ENCODE results near the gene LY9.

LY9 gene

DNA sequence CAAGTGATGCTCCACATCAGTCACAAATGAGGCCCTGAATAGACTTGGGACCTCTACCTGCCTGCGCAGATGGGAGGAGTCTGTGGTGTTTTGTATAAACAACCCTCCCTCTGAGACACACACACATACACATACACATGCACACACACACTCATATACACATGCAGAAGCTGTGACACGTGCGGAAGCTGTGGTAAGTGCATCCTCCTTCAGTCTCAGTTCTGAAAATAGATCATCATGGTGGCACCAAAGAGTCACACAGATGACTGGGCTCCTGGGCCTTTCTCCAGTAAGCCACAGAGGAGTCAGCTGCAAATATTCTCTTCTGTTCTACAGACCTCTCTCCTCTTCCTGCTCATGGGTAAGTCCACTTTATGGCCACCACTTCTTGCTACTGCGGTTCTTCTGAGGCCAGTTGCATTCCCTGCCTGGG lies at the start of gene LY9:
LY9 (plus strand) TSS at position 224 of the 433 bp plus-strand sequence; CDS start at position 238, 14 bp downstream.
- DNase-seq (ENCODE audit: low spot score) = no peak

- DNase-seq (ENCODE audit: low spot score) = no peak
Measured at GRCh38 chr1:160746836-160747500, 49.0 kb upstream of the LY9 start.

DNA sequence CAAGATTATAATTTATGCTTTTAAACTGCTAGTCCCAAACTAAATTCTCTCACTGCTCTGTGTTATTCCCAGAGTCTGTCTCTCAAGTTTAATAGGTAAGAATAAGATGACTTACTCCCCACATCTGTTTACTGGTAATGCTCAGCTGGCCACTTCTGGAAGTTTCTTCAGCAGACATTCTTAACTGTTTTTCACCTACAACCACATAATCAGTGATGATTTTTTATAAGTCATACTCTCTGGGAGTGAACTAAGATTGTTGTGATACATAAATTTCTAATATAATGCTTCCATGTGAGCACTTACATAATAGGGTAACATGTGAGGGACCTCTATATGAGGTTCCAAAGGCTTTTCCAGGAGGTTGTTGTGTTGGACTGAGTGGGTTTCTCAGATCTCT lies 48.3 kb upstream of the LY9 start:
- no peak for DNase-seq (ENCODE audit: low spot score)

DNA sequence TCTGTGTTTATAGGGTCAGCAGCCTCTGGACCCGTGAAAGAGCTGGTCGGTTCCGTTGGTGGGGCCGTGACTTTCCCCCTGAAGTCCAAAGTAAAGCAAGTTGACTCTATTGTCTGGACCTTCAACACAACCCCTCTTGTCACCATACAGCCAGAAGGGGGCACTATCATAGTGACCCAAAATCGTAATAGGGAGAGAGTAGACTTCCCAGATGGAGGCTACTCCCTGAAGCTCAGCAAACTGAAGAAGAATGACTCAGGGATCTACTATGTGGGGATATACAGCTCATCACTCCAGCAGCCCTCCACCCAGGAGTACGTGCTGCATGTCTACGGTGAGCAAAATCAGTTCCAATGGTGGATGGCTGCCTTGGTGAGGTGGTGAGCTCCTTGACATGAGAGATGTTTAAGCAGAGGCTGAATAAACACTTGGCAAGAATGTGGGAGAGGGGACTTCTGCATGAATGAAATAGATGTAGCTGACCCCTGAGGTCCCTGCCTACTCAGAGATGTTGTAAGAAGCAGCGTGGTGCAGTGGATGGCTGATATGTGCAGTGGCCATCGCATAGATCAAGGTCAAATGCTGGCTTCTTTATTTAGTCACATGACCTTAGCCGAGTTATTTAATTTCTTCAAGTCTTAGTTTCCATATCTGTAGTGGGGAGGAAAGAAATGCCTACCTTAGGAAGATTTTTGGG lies 47.6 kb upstream of the LY9 start:
- no peak for DNase-seq (ENCODE audit: low spot score)

- no peak for DNase-seq (ENCODE audit: low spot score)
Measured at GRCh38 chr1:160748878-160749269, 47.1 kb upstream of the LY9 start.

DNA sequence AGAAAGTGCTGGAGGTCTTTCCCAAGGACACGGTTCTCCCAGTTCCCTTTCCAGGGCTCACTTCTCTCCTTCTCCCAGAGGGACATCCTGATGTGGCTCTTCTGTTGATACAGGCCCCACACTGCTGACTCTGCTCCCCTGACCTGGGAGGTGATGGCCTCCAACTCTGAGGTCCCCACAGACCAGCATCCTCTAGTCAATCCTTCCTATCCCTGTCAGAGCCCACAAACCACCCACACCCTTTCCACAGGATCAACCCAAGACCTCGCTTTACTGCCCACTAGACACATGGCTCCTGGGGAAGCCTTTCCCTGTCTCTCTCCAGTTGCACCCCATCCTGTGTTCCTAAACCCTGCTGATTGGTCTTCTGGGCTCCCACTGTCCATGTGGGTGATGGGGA lies 45.4 kb upstream of the LY9 start:
- no peak for DNase-seq (ENCODE audit: low spot score)

DNA sequence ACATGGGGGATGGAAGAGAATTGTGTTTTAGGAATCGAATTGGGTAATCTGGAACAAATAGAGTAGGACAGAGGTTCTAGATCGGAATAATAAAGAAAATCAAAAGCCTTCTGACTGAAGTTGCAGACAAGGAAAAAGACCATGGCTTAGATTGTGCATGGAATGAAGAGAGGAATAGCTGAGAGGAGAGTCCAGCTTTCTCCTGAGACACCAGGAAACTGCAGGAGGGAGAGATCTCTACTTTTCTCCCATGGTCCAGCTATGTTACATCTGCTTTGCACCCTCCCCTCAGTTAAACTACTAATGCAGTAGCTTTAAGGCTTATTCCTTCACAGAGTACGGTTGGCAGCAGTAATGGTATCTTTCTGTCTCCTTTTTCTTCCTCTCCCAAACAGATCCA lies 43.6 kb upstream of the LY9 start:
- DNase-seq (ENCODE audit: low spot score) = no peak

DNA sequence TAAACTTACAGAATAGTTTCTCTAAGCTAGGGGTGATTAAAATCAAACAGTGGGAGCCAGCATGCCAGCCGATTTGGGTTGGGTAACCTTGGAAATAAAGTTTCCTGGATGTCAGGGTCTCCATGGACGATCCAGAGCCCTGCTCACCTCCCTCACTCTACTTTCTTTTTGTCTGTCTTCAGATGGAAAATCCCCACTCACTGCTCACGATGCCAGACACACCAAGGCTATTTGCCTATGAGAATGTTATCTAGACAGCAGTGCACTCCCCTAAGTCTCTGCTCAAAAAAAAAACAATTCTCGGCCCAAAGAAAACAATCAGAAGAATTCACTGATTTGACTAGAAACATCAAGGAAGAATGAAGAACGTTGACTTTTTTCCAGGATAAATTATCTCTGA lies 43.0 kb upstream of the LY9 start:
- no peak for DNase-seq (ENCODE audit: low spot score)

- DNase-seq (ENCODE audit: low spot score) = no peak
Measured at GRCh38 chr1:160753594-160753993, 42.4 kb upstream of the LY9 start.

- no peak for DNase-seq (ENCODE audit: low spot score)
Measured at GRCh38 chr1:160755461-160755860, 40.5 kb upstream of the LY9 start.

- DNase-seq (ENCODE audit: low spot score) = no peak
Measured at GRCh38 chr1:160755911-160756848, 39.8 kb upstream of the LY9 start.

GRCh38 chr1:160756849-160757201 lies 39.1 kb upstream of the LY9 start:
- no peak for DNase-seq (ENCODE audit: low spot score)

GRCh38 chr1:160758521-160758920 lies 37.5 kb upstream of the LY9 start:
- no peak for DNase-seq (ENCODE audit: low spot score)

DNA sequence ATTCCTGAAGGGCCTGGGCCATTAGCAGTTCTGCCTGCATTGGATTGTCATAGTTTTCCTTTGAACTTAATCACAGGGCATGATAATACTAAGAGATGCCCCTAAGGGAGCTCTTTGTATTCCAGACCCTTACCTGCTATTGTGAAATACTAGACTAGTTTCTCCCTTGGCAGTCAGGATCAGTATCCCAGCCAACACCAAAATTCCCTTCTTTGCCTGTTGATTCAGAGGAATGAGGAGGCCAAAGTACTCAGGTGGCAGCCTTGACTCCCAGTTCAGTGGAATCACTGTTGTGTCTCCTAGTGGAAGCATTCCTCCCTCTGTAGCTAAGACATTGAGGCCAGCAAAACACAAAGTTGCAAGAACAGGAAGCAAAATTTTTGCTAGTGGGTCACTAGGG lies 36.2 kb upstream of the LY9 start:
- DNase-seq (ENCODE audit: low spot score) = no peak

DNA sequence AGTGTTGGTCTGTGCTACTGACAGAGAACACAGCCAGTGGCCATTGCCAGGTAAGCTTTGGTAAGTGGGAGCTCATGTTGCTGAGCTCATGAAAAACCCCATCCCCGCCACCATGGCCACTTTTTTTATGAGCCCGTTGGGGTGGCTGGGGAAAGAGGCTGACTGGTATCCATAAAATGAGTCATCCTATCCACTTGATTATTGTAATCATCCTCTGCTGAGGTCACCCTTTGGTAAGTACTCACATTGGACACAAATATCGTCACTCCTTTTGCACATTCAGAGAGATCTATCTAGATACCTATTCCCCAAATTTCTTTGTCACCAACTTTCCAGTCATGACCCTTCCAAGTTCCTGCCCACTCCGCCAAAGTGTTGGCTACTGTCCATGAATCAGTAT lies 34.9 kb upstream of the LY9 start:
- DNase-seq (ENCODE audit: low spot score) = no peak

- DNase-seq (ENCODE audit: low spot score) = no peak
Measured at GRCh38 chr1:160761886-160762285, 34.1 kb upstream of the LY9 start.

DNA sequence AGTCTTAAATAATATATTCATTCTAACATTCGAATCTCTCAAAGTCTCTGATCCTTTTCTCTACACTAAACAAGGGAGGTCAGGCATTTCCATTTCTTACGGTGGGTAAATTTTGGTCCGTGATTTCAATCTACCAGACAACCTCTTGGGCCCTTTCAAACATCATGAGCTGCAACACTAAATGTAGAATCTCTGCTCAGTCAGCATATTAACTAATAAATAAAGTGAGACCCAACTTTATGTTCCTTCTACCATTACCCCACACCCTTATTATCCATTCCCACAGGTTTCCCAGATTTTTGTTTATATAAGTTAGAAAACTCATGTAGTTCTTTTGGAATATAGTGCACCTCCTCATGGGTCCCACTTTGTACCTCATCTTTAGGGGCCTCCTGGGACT lies 32.0 kb upstream of the LY9 start:
- no peak for DNase-seq (ENCODE audit: low spot score)

DNA sequence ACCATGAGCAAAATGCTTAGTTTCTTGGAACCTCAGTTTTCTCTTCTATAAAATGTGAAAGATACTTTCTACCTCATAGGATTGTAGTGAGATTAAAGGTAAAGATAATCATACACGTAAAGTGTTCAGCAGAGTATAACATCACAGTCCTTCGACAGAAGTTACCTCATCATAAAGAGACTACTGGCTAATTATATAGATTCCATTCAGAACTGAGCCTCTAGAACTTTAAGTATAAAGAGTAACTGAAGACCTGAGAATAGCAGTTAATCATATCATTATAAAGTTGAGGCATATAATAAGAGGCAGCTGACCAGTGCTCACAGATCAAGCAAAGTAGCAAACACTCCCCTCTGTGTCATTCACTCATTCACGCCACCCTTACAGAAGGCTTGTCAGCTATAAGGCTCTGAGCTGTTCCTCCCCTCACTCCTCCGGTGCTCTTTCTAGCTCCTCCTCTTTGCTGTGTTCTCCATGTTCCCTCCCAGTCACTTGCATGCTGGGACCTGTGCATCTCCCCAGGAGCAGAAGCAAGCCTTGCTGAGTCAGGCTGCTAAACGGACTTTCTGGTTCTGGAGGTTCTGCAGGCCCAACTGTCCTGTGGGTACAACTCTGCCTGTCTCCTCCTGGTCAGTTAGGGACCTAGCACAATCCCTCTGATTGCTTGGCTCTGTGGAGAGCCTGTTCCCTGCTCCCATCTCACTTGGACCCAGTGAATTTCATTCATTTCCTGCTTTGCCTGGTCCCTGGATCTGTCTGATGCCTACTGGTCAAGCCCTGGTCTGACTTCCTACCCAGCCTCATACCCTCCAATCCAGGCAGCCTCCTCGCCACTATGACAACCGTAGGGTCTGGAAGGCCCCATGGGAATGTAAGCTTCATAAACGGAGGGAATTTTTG lies 28.3 kb upstream of the LY9 start:
- no peak for DNase-seq (ENCODE audit: low spot score)

- no peak for DNase-seq (ENCODE audit: low spot score)
Measured at GRCh38 chr1:160768295-160768657, 27.7 kb upstream of the LY9 start.

GRCh38 chr1:160772331-160772730 lies 23.6 kb upstream of the LY9 start:
- DNase-seq (ENCODE audit: low spot score) = no peak

GRCh38 chr1:160773093-160773492 lies 22.9 kb upstream of the LY9 start:
- no peak for DNase-seq (ENCODE audit: low spot score)
